ENCODE results near the gene RPL10. TPM values are rescaled to one million over a fixed set of nuclear protein-coding genes. Genes with fewer than 3 reads are reported as not detected.

The RPL10 gene
- polyA plus RNA-seq, 2 donors, result 2,998 to 4,750 TPM

GRCh38 chrX:154434394-154435168 is 36.4 kb downstream of the RPL10 start:
- no peak overlapping the region for H3K27ac ChIP-seq (ENCODE audit: low read depth in 2 of 2, low read length in 1 of 2)
- peaks cover 0 to 2% of the 10 kb centered on the region in 2 donors for H3K4me1 ChIP-seq (ENCODE audit: control insufficient read depth in 2 of 2, insufficient read depth in 2 of 2, low read length in 1 of 2)
- H3K4me3 ChIP-seq (ENCODE audit: low read depth in 1 of 2, low read length in 2 of 2), result no peak overlapping the region
- WGBS, 2 donors, result 76 to 93% methylated on average over 7 of the region's 7 CpGs
- H3K27me3 ChIP-seq (ENCODE audit: control insufficient read depth in 1 of 2, insufficient read depth in 2 of 2, low read length in 2 of 2), result no peaks in the 10 kb centered on the region
- no peaks in the 10 kb centered on the region for H3K9me3 ChIP-seq (ENCODE audit: control insufficient read depth in 2 of 2, insufficient read depth in 1 of 2, low read depth in 1 of 2, low read length in 1 of 2)
- peaks cover 0 to 32% of the 10 kb centered on the region in 2 donors for H3K36me3 ChIP-seq (ENCODE audit: control insufficient read depth in 2 of 2, insufficient read depth in 2 of 2, low read length in 1 of 2)

- Histone ChIP-seq H3K36me3 (ENCODE audit: control insufficient read depth in 2 of 2, insufficient read depth in 2 of 2, low read length in 1 of 2) (peaks cover 0 to 32% of the 10 kb centered on the region in 2 donors), H3K4me1 (ENCODE audit: control insufficient read depth in 2 of 2, insufficient read depth in 2 of 2, low read length in 1 of 2) (peaks cover 0 to 2% of the 10 kb centered on the region in 2 donors), H3K27me3 (ENCODE audit: control insufficient read depth in 1 of 2, insufficient read depth in 2 of 2, low read length in 2 of 2) (no peaks in the 10 kb centered on the region), H3K4me3 (ENCODE audit: low read depth in 1 of 2, low read length in 2 of 2) (no peak overlapping the region), H3K27ac (ENCODE audit: low read depth in 2 of 2, low read length in 1 of 2) (no peak overlapping the region), H3K9me3 (ENCODE audit: control insufficient read depth in 2 of 2, insufficient read depth in 1 of 2, low read depth in 1 of 2, low read length in 1 of 2) (no peaks in the 10 kb centered on the region)
- WGBS, 2 donors, result 92% methylated on average over 16 to 19 of the region's 19 CpGs
These were observed 37.1 kb downstream of the RPL10 start for GRCh38 chrX:154435171-154435733.

GRCh38 chrX:154436374-154436982 is 38.3 kb downstream of the RPL10 start:
- H3K4me1 ChIP-seq (ENCODE audit: control insufficient read depth in 2 of 2, insufficient read depth in 2 of 2, low read length in 1 of 2), result peaks cover 0 to 2% of the 10 kb centered on the region in 2 donors
- H3K4me3 ChIP-seq (ENCODE audit: low read depth in 1 of 2, low read length in 2 of 2), result peak overlapping the region; percentile 49 to 78
- H3K36me3 ChIP-seq (ENCODE audit: control insufficient read depth in 2 of 2, insufficient read depth in 2 of 2, low read length in 1 of 2), result peaks cover 0 to 36% of the 10 kb centered on the region in 2 donors
- no peaks in the 10 kb centered on the region for H3K27me3 ChIP-seq (ENCODE audit: control insufficient read depth in 1 of 2, insufficient read depth in 2 of 2, low read length in 2 of 2)
- H3K27ac ChIP-seq (ENCODE audit: low read depth in 2 of 2, low read length in 1 of 2), result peak overlapping the region; percentile 89 to 92
- 4 to 27% methylated on average over 27 to 66 of the region's 78 CpGs for WGBS, 2 donors
- H3K9me3 ChIP-seq (ENCODE audit: control insufficient read depth in 2 of 2, insufficient read depth in 1 of 2, low read depth in 1 of 2, low read length in 1 of 2), result no peaks in the 10 kb centered on the region

GRCh38 chrX:154436983-154437752 is 39.0 kb downstream of the RPL10 start, which contains the start of gene GDI1:
GDI1 (plus strand) TSS chrX:154437154; CDS start chrX:154437255, 101 bp downstream.
- Histone ChIP-seq H3K4me1 (ENCODE audit: control insufficient read depth in 2 of 2, insufficient read depth in 2 of 2, low read length in 1 of 2) (peaks cover 2 to 4% of the 10 kb centered on the region in 2 donors), H3K9me3 (ENCODE audit: control insufficient read depth in 2 of 2, insufficient read depth in 1 of 2, low read depth in 1 of 2, low read length in 1 of 2) (no peaks in the 10 kb centered on the region), H3K4me3 (ENCODE audit: low read depth in 1 of 2, low read length in 2 of 2) (peak within 1 kb of the TSS; percentile 49 to 78), H3K36me3 (ENCODE audit: control insufficient read depth in 2 of 2, insufficient read depth in 2 of 2, low read length in 1 of 2) (peaks cover 0 to 40% of the 10 kb centered on the region in 2 donors), H3K27ac (ENCODE audit: low read depth in 2 of 2, low read length in 1 of 2) (peak within 1 kb of the TSS; percentile 89 to 92), H3K27me3 (ENCODE audit: control insufficient read depth in 1 of 2, insufficient read depth in 2 of 2, low read length in 2 of 2) (no peaks in the 10 kb centered on the region)
- WGBS, 2 donors, result 0 to 32% methylated on average over 49 to 93 of the region's 93 CpGs

GRCh38 chrX:154437971-154438893 is 40.1 kb downstream of the RPL10 start:
- Histone ChIP-seq H3K4me3 (ENCODE audit: low read depth in 1 of 2, low read length in 2 of 2) (peak overlapping the region; percentile 49 to 78), H3K9me3 (ENCODE audit: control insufficient read depth in 2 of 2, insufficient read depth in 1 of 2, low read depth in 1 of 2, low read length in 1 of 2) (no peaks in the 10 kb centered on the region), H3K36me3 (ENCODE audit: control insufficient read depth in 2 of 2, insufficient read depth in 2 of 2, low read length in 1 of 2) (peaks cover 0 to 33% of the 10 kb centered on the region in 2 donors), H3K27me3 (ENCODE audit: control insufficient read depth in 1 of 2, insufficient read depth in 2 of 2, low read length in 2 of 2) (no peaks in the 10 kb centered on the region), H3K27ac (ENCODE audit: low read depth in 2 of 2, low read length in 1 of 2) (no peak overlapping the region), H3K4me1 (ENCODE audit: control insufficient read depth in 2 of 2, insufficient read depth in 2 of 2, low read length in 1 of 2) (peaks cover 2 to 5% of the 10 kb centered on the region in 2 donors)
- WGBS, 2 donors, result 34 to 63% methylated on average over 28 of the region's 28 CpGs

- Histone ChIP-seq H3K36me3 (ENCODE audit: control insufficient read depth in 2 of 2, insufficient read depth in 2 of 2, low read length in 1 of 2) (peaks cover 0 to 24% of the 10 kb centered on the region in 2 donors), H3K27me3 (ENCODE audit: control insufficient read depth in 1 of 2, insufficient read depth in 2 of 2, low read length in 2 of 2) (no peaks in the 10 kb centered on the region), H3K4me1 (ENCODE audit: control insufficient read depth in 2 of 2, insufficient read depth in 2 of 2, low read length in 1 of 2) (peaks cover 7 to 8% of the 10 kb centered on the region in 2 donors), H3K4me3 (ENCODE audit: low read depth in 1 of 2, low read length in 2 of 2) (no peak overlapping the region), H3K9me3 (ENCODE audit: control insufficient read depth in 2 of 2, insufficient read depth in 1 of 2, low read depth in 1 of 2, low read length in 1 of 2) (no peaks in the 10 kb centered on the region), H3K27ac (ENCODE audit: low read depth in 2 of 2, low read length in 1 of 2) (no peak overlapping the region)
- WGBS, 2 donors, result 88 to 92% methylated on average over 18 of the region's 18 CpGs
These were observed 41.7 kb downstream of the RPL10 start for GRCh38 chrX:154439841-154440240.

- H3K4me3 ChIP-seq (ENCODE audit: low read depth in 1 of 2, low read length in 2 of 2), result no peak overlapping the region
- H3K4me1 ChIP-seq (ENCODE audit: control insufficient read depth in 2 of 2, insufficient read depth in 2 of 2, low read length in 1 of 2), result peaks cover 7 to 10% of the 10 kb centered on the region in 2 donors
- H3K27ac ChIP-seq (ENCODE audit: low read depth in 2 of 2, low read length in 1 of 2), result no peak overlapping the region
- peaks cover 0 to 16% of the 10 kb centered on the region in 2 donors for H3K36me3 ChIP-seq (ENCODE audit: control insufficient read depth in 2 of 2, insufficient read depth in 2 of 2, low read length in 1 of 2)
- WGBS, 2 donors, result 81 to 83% methylated on average over 17 of the region's 17 CpGs
- H3K9me3 ChIP-seq (ENCODE audit: control insufficient read depth in 2 of 2, insufficient read depth in 1 of 2, low read depth in 1 of 2, low read length in 1 of 2), result no peaks in the 10 kb centered on the region
- no peaks in the 10 kb centered on the region for H3K27me3 ChIP-seq (ENCODE audit: control insufficient read depth in 1 of 2, insufficient read depth in 2 of 2, low read length in 2 of 2)
These were observed 42.6 kb downstream of the RPL10 start for GRCh38 chrX:154440623-154441357.

- no peak overlapping the region for H3K27ac ChIP-seq (ENCODE audit: low read depth in 2 of 2, low read length in 1 of 2)
- H3K4me1 ChIP-seq (ENCODE audit: control insufficient read depth in 2 of 2, insufficient read depth in 2 of 2, low read length in 1 of 2), result peaks cover 7 to 10% of the 10 kb centered on the region in 2 donors
- no peaks in the 10 kb centered on the region for H3K9me3 ChIP-seq (ENCODE audit: control insufficient read depth in 2 of 2, insufficient read depth in 1 of 2, low read depth in 1 of 2, low read length in 1 of 2)
- H3K4me3 ChIP-seq (ENCODE audit: low read depth in 1 of 2, low read length in 2 of 2), result no peak overlapping the region
- WGBS, 2 donors, result 77 to 85% methylated on average over 11 of the region's 11 CpGs
- peaks cover 0 to 16% of the 10 kb centered on the region in 2 donors for H3K36me3 ChIP-seq (ENCODE audit: control insufficient read depth in 2 of 2, insufficient read depth in 2 of 2, low read length in 1 of 2)
- no peaks in the 10 kb centered on the region for H3K27me3 ChIP-seq (ENCODE audit: control insufficient read depth in 1 of 2, insufficient read depth in 2 of 2, low read length in 2 of 2)
These were observed 43.4 kb downstream of the RPL10 start for GRCh38 chrX:154441564-154441963.

Data from esophagus (tissue), 2 donors.